B cell (primary cell): ENCODE measurements around the gene ANGPT4. TPM values are rescaled to one million over a fixed set of nuclear protein-coding genes. Genes with fewer than 3 reads are reported as not detected.

ENCODE experiments used
- ATAC-seq: fragments of 200-7000 bp; cut with Tn5 transposase; one replicate; pipeline ENCODE4 v1.10.0; 2021; ENCODE audit warnings: low read depth, mild to moderate bottlenecking, moderate number of reproducible peaks, moderate library complexity
- CTCF ChIA-PET: fragments of 350-600 bp; sonication (Branson Sonifier 250); formaldehyde crosslinking; loops from one replicate; lab custom pipeline; 2021; ENCODE audit warnings: antibody characterized with exemption, inconsistent platforms; lab: Charles Lee
- POLR2A ChIA-PET: fragments of 350-600 bp; sonication (Branson Sonifier 250); formaldehyde crosslinking; loops from one replicate; lab custom pipeline; 2021; ENCODE audit warnings: antibody characterized with exemption; lab: Charles Lee
- DNase-seq: peaks from one replicate; pipeline ENCODE4 v3.0.0; 2013
- H2AFZ ChIP-seq: 2 replicates; pipeline ENCODE4 v1.6.1; 2012; ENCODE audit warnings: mild to moderate bottlenecking, low read depth, low read length; ENCODE audit not compliant: insufficient read depth, poor library complexity, severe bottlenecking
- H3K27ac ChIP-seq, 2 donors: 1 replicate in 1 of 2; 2 replicates in 1 of 2; pipeline ENCODE4 v1.5.1; 2012 to 2013; ENCODE audit warnings: low read length in 2 of 2, mild to moderate bottlenecking in 2 of 2, moderate library complexity in 1 of 2
- H3K27me3 ChIP-seq, 4 experiments: fragments of 200-600 bp in 1 of 4; sonication (generic) in 1 of 4; replicated peaks in 1 of 4; 1 replicate in 2 of 4; 2 replicates in 2 of 4; pipeline versions ENCODE4 v1.6.1 to v1.7.0; 2013 to 2016; ENCODE audit warnings: low read length in 3 of 4, mild to moderate bottlenecking in 2 of 4, mixed read lengths in 1 of 4, moderate library complexity in 1 of 4; ENCODE audit not compliant: insufficient read depth in 4 of 4, control insufficient read depth in 3 of 4; ENCODE audit errors: control extremely low read depth in 1 of 4
- H3K36me3 ChIP-seq, 2 experiments: replicated peaks in 1 of 2; 1 replicate in 1 of 2; 2 replicates in 1 of 2; pipeline versions ENCODE4 v1.6.1 to v1.7.1; 2013; ENCODE audit warnings: low read length in 1 of 2; ENCODE audit not compliant: insufficient read depth in 2 of 2, control insufficient read depth in 1 of 2; ENCODE audit errors: control extremely low read depth in 1 of 2, extremely low read depth in 1 of 2
- H3K4me1 ChIP-seq, 2 donors: fragments of 200-600 bp in 1 of 2; sonication (generic) in 1 of 2; 1 replicate in 1 of 2; 2 replicates in 1 of 2; pipeline versions ENCODE4 v1.5.1 to v1.6.1; 2013 to 2017; ENCODE audit warnings: low read length in 2 of 2; ENCODE audit not compliant: control insufficient read depth in 2 of 2, insufficient read depth in 2 of 2
- H3K4me2 ChIP-seq: replicated peaks from 2 replicates; pipeline ENCODE3; 2012; ENCODE audit warnings: mild to moderate bottlenecking, low read depth, low read length; ENCODE audit not compliant: poor library complexity, severe bottlenecking
- H3K4me3 ChIP-seq, 5 experiments: fragments of 200-600 bp in 1 of 5; sonication (generic) in 1 of 5; 1 replicate in 3 of 5; 2 replicates in 2 of 5; pipeline versions ENCODE4 v1.5.1 to v1.7.0; 2011 to 2016; ENCODE audit warnings: low read length in 4 of 5, mild to moderate bottlenecking in 4 of 5, low read depth in 2 of 5, control low read depth in 1 of 5, moderate library complexity in 1 of 5; ENCODE audit not compliant: insufficient read depth in 1 of 5; ENCODE audit errors: control extremely low read depth in 1 of 5, extremely low read depth in 1 of 5
- H3K79me2 ChIP-seq: fragments of 200-600 bp; sonication (generic); one replicate; pipeline ENCODE4 v1.6.0; 2016; ENCODE audit warnings: low read length; ENCODE audit not compliant: control insufficient read depth, insufficient read depth
- H3K9ac ChIP-seq: fragments of 200-600 bp; sonication (generic); 2 replicates; pipeline ENCODE4 v1.6.1; 2017; ENCODE audit warnings: mild to moderate bottlenecking, low read length, moderate library complexity
- H3K9me3 ChIP-seq, 3 donors: one replicate each; pipeline versions ENCODE4 v1.6.1 to v1.7.1; 2013; ENCODE audit warnings: low read length in 2 of 3; ENCODE audit not compliant: control insufficient read depth in 2 of 3, insufficient read depth in 1 of 3; ENCODE audit errors: control extremely low read depth in 1 of 3
- H4K20me1 ChIP-seq: 2 replicates; pipeline ENCODE4 v1.6.0; 2012; ENCODE audit warnings: mild to moderate bottlenecking, low read length; ENCODE audit not compliant: insufficient read depth, control insufficient read depth, poor library complexity, severe bottlenecking
- H3K27ac Mint-ChIP-seq: one replicate; pipeline ENCODE4 v1.8.0; 2021; ENCODE audit warnings: mixed read lengths
- H3K27me3 Mint-ChIP-seq: one replicate; pipeline ENCODE4 v1.8.0; 2021; ENCODE audit warnings: mixed read lengths
- H3K4me1 Mint-ChIP-seq: one replicate; pipeline ENCODE4 v1.8.0; 2021; ENCODE audit warnings: mixed read lengths
- H3K4me3 Mint-ChIP-seq: one replicate; pipeline ENCODE4 v1.8.0; 2021; ENCODE audit warnings: mixed read lengths
- H3K9me3 Mint-ChIP-seq: one replicate; pipeline ENCODE4 v1.8.0; 2022; ENCODE audit warnings: mixed read lengths; ENCODE audit not compliant: insufficient read depth
- CTCF ChIP-seq: fragments of 200-600 bp; IDR thresholded peaks from one replicate; pipeline ENCODE4 v1.8.0; 2022; ENCODE audit warnings: antibody characterized with exemption, mild to moderate bottlenecking
- EZH2 ChIP-seq: IDR thresholded peaks from 2 replicates; pipeline ENCODE4 v1.6.1; 2012; ENCODE audit warnings: borderline replicate concordance, low read depth, mild to moderate bottlenecking, moderate library complexity, low read length; ENCODE audit not compliant: insufficient read depth, poor library complexity, severe bottlenecking
- WGBS: methylation state at CpG from one replicate; pipeline ENCODE4 v1.1.5; 2013; ENCODE audit warnings: missing lambda C conversion rate; ENCODE audit not compliant: insufficient coverage; 5-methylcytosine and 5-hydroxymethylcytosine counted together
- intact Hi-C: fragments of 100-400 bp; cut with micrococcal nuclease; formaldehyde crosslinking; loops from one replicate; pipeline ENCODE4 v1.10.0; 2022
- polyA plus RNA-seq: library from polyadenylated mRNA; depleted of rRNA; stranded (reverse); fragments of >200 nt; gene quantifications from 2 replicates; pipeline ENCODE4 v1.2.3, GENCODE V29; 2012
- total RNA-seq, 2 donors: library from RNA; stranded (reverse); fragments of 120-200 nt in 1 of 2; gene quantifications; 1 replicate in 1 of 2; 2 replicates in 1 of 2; pipeline versions ENCODE4 v1.2.3 to v1.2.4, GENCODE V29; 2013 to 2022

ANGPT4 gene
- total and polyA plus RNA-seq, 2 donors (not counting 1 experiment from before 2014, with no cell fraction given), result not detected

- Mint-ChIP-seq H3K27ac (peak overlapping the region; percentile 47), H3K27me3 (no peaks in the 10 kb centered on the region), H3K9me3 (no peaks in the 10 kb centered on the region), H3K4me3 (peak overlapping the region; percentile 52), H3K4me1 (peaks cover 46% of the 10 kb centered on the region)
- H3K9me3 ChIP-seq, result peaks cover 0 to 15% (median 0%) of the 10 kb centered on the region in 3 donors
- H3K4me3 ChIP-seq, result no peak overlapping the region
- POLR2A ChIA-PET, result no interaction called here
- DNase-seq (no peak), ATAC-seq (no peak)
- H3K79me2 ChIP-seq, result peaks cover 68% of the 10 kb centered on the region
- intact Hi-C loops, result no loop called here
- peak overlapping the region; percentile 12 for H3K4me2 ChIP-seq
- no peak overlapping the region for H3K27ac ChIP-seq
- CTCF ChIA-PET, result interaction anchor here (7.2 kb wide), 1 partner anchor 121 kb away, joined by 59 read pairs; no protein-coding TSS in a partner anchor
- H2AFZ ChIP-seq, result no peak overlapping the region
- peaks cover 0 to 6% (median 1%) of the 10 kb centered on the region in 4 experiments for H3K27me3 ChIP-seq
- H3K9ac ChIP-seq, result no peak overlapping the region
- TF ChIP-seq CTCF, result no peak
- TF ChIP-seq EZH2, result no peak
- peaks cover 0 to 3% of the 10 kb centered on the region in 2 experiments for H3K36me3 ChIP-seq
- peaks cover 29% of the 10 kb centered on the region for H4K20me1 ChIP-seq
- no CpG with 5 or more reads among the region's 1 CpG for WGBS
- H3K4me1 ChIP-seq, result peaks cover 37 to 38% of the 10 kb centered on the region in 2 donors
These were observed 79.9 kb downstream of the ANGPT4 start for GRCh38 chr20:836190-836589.

GRCh38 chr20:835608-836045, 80.5 kb downstream of the ANGPT4 start:
- peaks cover 43% of the 10 kb centered on the region for H3K4me1 Mint-ChIP-seq
- H3K9me3 Mint-ChIP-seq, result no peaks in the 10 kb centered on the region
- ATAC-seq (no peak), DNase-seq (no peak)
- Histone ChIP-seq H3K9me3 (peaks cover 0 to 10% (median 0%) of the 10 kb centered on the region in 3 donors), H3K4me3 (no peak overlapping the region), H3K4me1 (peaks cover 32 to 33% of the 10 kb centered on the region in 2 donors), H3K9ac (no peak overlapping the region), H3K27me3 (peaks cover 0 to 1% (median 0%) of the 10 kb centered on the region in 4 experiments), H3K36me3 (peaks cover 0 to 3% of the 10 kb centered on the region in 2 experiments), H3K79me2 (peaks cover 63% of the 10 kb centered on the region), H4K20me1 (peaks cover 23% of the 10 kb centered on the region), H3K4me2 (peak overlapping the region; percentile 42), H2AFZ (no peak overlapping the region), H3K27ac (no peak overlapping the region)
- ChIA-PET POLR2A (no interaction called here), CTCF (interaction anchor here (7.2 kb wide), 1 partner anchor 121 kb away, joined by 59 read pairs; no protein-coding TSS in a partner anchor)
- H3K27ac Mint-ChIP-seq, result peak overlapping the region; percentile 21
- peak overlapping the region; percentile 69 for H3K4me3 Mint-ChIP-seq
- 27% methylated on average over 1 of the region's 2 CpGs for WGBS
- H3K27me3 Mint-ChIP-seq, result no peaks in the 10 kb centered on the region
- no peak for TF ChIP-seq CTCF
- no peak for TF ChIP-seq EZH2
- intact Hi-C loops, result no loop called here
